Liver (tissue), 9 donors: ENCODE data around the gene FALEC. TPM values are rescaled to one million over a fixed set of nuclear protein-coding genes. Genes with fewer than 3 reads are reported as not detected.

Experiments used
- DNase-seq: peaks from one replicate; pipeline ENCODE4 v3.0.0-alpha.2; 2017; ENCODE audit warnings: low spot score
- H3K27ac ChIP-seq, 2 donors: one replicate each; pipeline ENCODE4 v1.7.0; 2013; ENCODE audit warnings: inconsistent platforms in 2 of 2, low read length in 2 of 2, control low read depth in 1 of 2, low read depth in 1 of 2, mild to moderate bottlenecking in 1 of 2
- H3K27me3 ChIP-seq, 4 donors: one replicate each; pipeline versions ENCODE4 v1.6.1 to v1.7.0; 2013; ENCODE audit warnings: low read length in 3 of 4, inconsistent platforms in 1 of 4, mild to moderate bottlenecking in 1 of 4, moderate library complexity in 1 of 4; ENCODE audit not compliant: control insufficient read depth in 4 of 4, insufficient read depth in 4 of 4
- H3K36me3 ChIP-seq, 4 donors: one replicate each; pipeline versions ENCODE4 v1.6.1 to v1.7.0; 2013; ENCODE audit warnings: low read length in 3 of 4, mild to moderate bottlenecking in 3 of 4, low read depth in 1 of 4, moderate library complexity in 1 of 4; ENCODE audit not compliant: control insufficient read depth in 4 of 4, insufficient read depth in 3 of 4
- H3K4me1 ChIP-seq, 4 donors: one replicate each; pipeline versions ENCODE4 v1.6.1 to v1.7.0; 2013; ENCODE audit warnings: low read length in 3 of 4, mild to moderate bottlenecking in 3 of 4, moderate library complexity in 1 of 4; ENCODE audit not compliant: control insufficient read depth in 4 of 4, insufficient read depth in 4 of 4
- H3K4me3 ChIP-seq, 3 donors: one replicate each; pipeline versions ENCODE4 v1.6.1 to v1.7.0; 2013; ENCODE audit warnings: low read length in 3 of 3, control low read depth in 1 of 3, low read depth in 1 of 3, mild to moderate bottlenecking in 1 of 3
- H3K9ac ChIP-seq, 2 donors: one replicate each; pipeline ENCODE4 v1.7.0; 2013; ENCODE audit warnings: low read length in 2 of 2, mild to moderate bottlenecking in 2 of 2, moderate library complexity in 2 of 2, control low read depth in 1 of 2, low read depth in 1 of 2
- H3K9me3 ChIP-seq, 4 donors: one replicate each; pipeline versions ENCODE4 v1.6.1 to v1.7.0; 2013; ENCODE audit warnings: low read length in 3 of 4; ENCODE audit not compliant: control insufficient read depth in 4 of 4
- ATF3 ChIP-seq: IDR thresholded peaks from 2 replicates; pipeline ENCODE4 v1.6.1; 2016; ENCODE audit warnings: antibody characterized with exemption
- CTCF ChIP-seq: fragments of 150-350 bp; IDR thresholded peaks from 2 replicates; pipeline ENCODE4 v1.5.1; 2017; ENCODE audit warnings: improper control_type of control experiment, low read depth, low read length; ENCODE audit not compliant: missing input control
- EGR1 ChIP-seq, 2 donors: IDR thresholded peaks; 2 replicates each; pipeline ENCODE4 v1.6.1; 2016 to 2018; ENCODE audit warnings: antibody characterized with exemption in 2 of 2, low read depth in 2 of 2
- FOXA1 ChIP-seq: IDR thresholded peaks from 2 replicates; pipeline ENCODE4 v1.6.1; 2016; ENCODE audit warnings: antibody characterized with exemption
- GABPA ChIP-seq, 2 donors: IDR thresholded peaks in 1 of 2; conservative IDR thresholded peaks in 1 of 2; 2 replicates each; pipeline ENCODE4 v1.6.1; 2016; ENCODE audit warnings: antibody characterized with exemption in 2 of 2, mild to moderate bottlenecking in 1 of 2, moderate library complexity in 1 of 2
- HNF4A ChIP-seq, 2 donors: conservative IDR thresholded peaks; 2 replicates each; pipeline ENCODE4 v1.6.1; 2016; ENCODE audit warnings: antibody characterized with exemption in 2 of 2, mild to moderate bottlenecking in 2 of 2
- HNF4G ChIP-seq: IDR thresholded peaks from 2 replicates; pipeline ENCODE4 v1.6.1; 2016; ENCODE audit warnings: antibody characterized with exemption
- JUND ChIP-seq, 2 donors: IDR thresholded peaks; 2 replicates each; pipeline ENCODE4 v1.6.1; 2016; ENCODE audit warnings: antibody characterized with exemption in 2 of 2
- MAX ChIP-seq: IDR thresholded peaks from 2 replicates; pipeline ENCODE4 v1.6.1; 2016; ENCODE audit warnings: antibody characterized with exemption
- NR2F2 ChIP-seq: IDR thresholded peaks from 2 replicates; pipeline ENCODE4 v1.6.1; 2016; ENCODE audit warnings: antibody characterized with exemption
- REST ChIP-seq: IDR thresholded peaks from 2 replicates; pipeline ENCODE4 v1.6.1; 2016; ENCODE audit warnings: antibody characterized with exemption, mild to moderate bottlenecking
- RXRA ChIP-seq, 2 donors: IDR thresholded peaks; 2 replicates each; pipeline ENCODE4 v1.6.1; 2017 to 2018; ENCODE audit warnings: antibody characterized with exemption in 2 of 2, mild to moderate bottlenecking in 1 of 2
- TAF1 ChIP-seq: conservative IDR thresholded peaks from 2 replicates; pipeline ENCODE4 v1.6.1; 2016; ENCODE audit warnings: antibody characterized with exemption, mild to moderate bottlenecking
- YY1 ChIP-seq: IDR thresholded peaks from 2 replicates; pipeline ENCODE4 v1.6.1; 2016; ENCODE audit warnings: antibody characterized with exemption, mild to moderate bottlenecking
- ZBTB33 ChIP-seq: IDR thresholded peaks from 2 replicates; pipeline ENCODE4 v1.6.1; 2016; ENCODE audit warnings: antibody characterized with exemption
- WGBS: extraction: QIAGEN DNeasy Blood & Tissue Kit; methylation state at CpG from one replicate; pipeline ENCODE4 v1.1.7; 2013; 5-methylcytosine and 5-hydroxymethylcytosine counted together
- polyA plus RNA-seq, 2 donors: library from polyadenylated mRNA; stranded (reverse) in 1 of 2; unstranded in 1 of 2; fragments of 200-250 nt in 1 of 2; fragments of >200 nt in 1 of 2; fragmentation: Nextera tagmentation in 1 of 2; extraction: Ambion mirVana in 1 of 2; gene quantifications; one replicate each; pipeline versions ENCODE4 v1.2.1 to v1.2.3, GENCODE V29; 2013 to 2015
- total RNA-seq, 2 donors: library from RNA; depleted of rRNA; stranded (reverse); fragments of >200 nt; gene quantifications; one replicate each; pipeline ENCODE4 v1.2.3, GENCODE V29; 2014
- donor health status: healthy.
- donor health status: healthy.
- donor health status: healthy.
- donor health status: healthy.
- donor health status: healthy.

Gene FALEC
- total and polyA plus RNA-seq, 4 donors: not detected

GRCh38 chr1:150551051-150551783 is 35.7 kb downstream of the FALEC start:
- Histone ChIP-seq H3K27me3 (no peaks in the 10 kb centered on the region), H3K4me3 (no peak overlapping the region), H3K9ac (peak overlapping the region in 1 of 2 donors; percentile 12), H3K27ac (peak overlapping the region; percentile 80), H3K36me3 (peaks cover 0 to 8% (median 4%) of the 10 kb centered on the region in 4 donors), H3K9me3 (no peaks in the 10 kb centered on the region), H3K4me1 (peaks cover 14 to 40% (median 26%) of the 10 kb centered on the region in 4 donors)
- TF ChIP-seq YY1 (no peak), JUND (IDR thresholded peaks at IDR 0.05) (no peak), GABPA (IDR thresholded peaks at IDR 0.05 in 1 of 2, conservative IDR thresholded peaks at IDR 0.05 in 1 of 2) (no peak), HNF4A (conservative IDR thresholded peaks at IDR 0.05) (no peak), MAX (no peak), HNF4G (no peak), CTCF (no peak), EGR1 (IDR thresholded peaks at IDR 0.05; ENCODE audit: low read depth in 2 of 2) (no peak), NR2F2 (no peak), REST (no peak), RXRA (IDR thresholded peaks at IDR 0.05) (no peak)
- 81% methylated on average over 11 of the region's 11 CpGs for WGBS
- no peak for DNase-seq

GRCh38 chr1:150551784-150552127 is 36.2 kb downstream of the FALEC start:
- Histone ChIP-seq H3K9me3 (no peaks in the 10 kb centered on the region), H3K27me3 (no peaks in the 10 kb centered on the region), H3K27ac (peak overlapping the region; percentile 80), H3K9ac (no peak overlapping the region), H3K4me1 (peaks cover 14 to 40% (median 26%) of the 10 kb centered on the region in 4 donors), H3K36me3 (peaks cover 0 to 11% (median 4%) of the 10 kb centered on the region in 4 donors), H3K4me3 (no peak overlapping the region)
- no peak for DNase-seq
- 58% methylated on average over 1 of the region's 1 CpG for WGBS
- TF ChIP-seq REST (no peak), EGR1 (IDR thresholded peaks at IDR 0.05; ENCODE audit: low read depth in 2 of 2) (no peak), ZBTB33 (no peak), HNF4G (no peak), ATF3 (no peak), YY1 (no peak), FOXA1 (no peak), CTCF (no peak), TAF1 (no peak)
